ENCODE data around the gene IGFBP5. TPM values are rescaled to one million over a fixed set of nuclear protein-coding genes. Genes with fewer than 3 reads are reported as not detected.

Gene IGFBP5
- total and polyA plus RNA-seq, 8 donors = 92.1 to 923 (median 330) TPM

- no peaks in the 10 kb centered on the region for H3K9me3 ChIP-seq
- TF ChIP-seq POLR2AphosphoS5 (IDR thresholded peaks at IDR 0.05) = peak in 1 of 3 donors; percentile 17
- no peak for TF ChIP-seq POLR2A (IDR thresholded peaks at IDR 0.05)
- no peak for TF ChIP-seq CTCF (IDR thresholded peaks at IDR 0.05)
- peaks cover 16 to 32% (median 26%) of the 10 kb centered on the region in 4 donors for H3K36me3 ChIP-seq
- H3K27me3 ChIP-seq = no peaks in the 10 kb centered on the region
- WGBS, 5 donors = 81 to 85% (median 84%) methylated on average over 11 of the region's 11 CpGs
- peak overlapping the region in 2 of 5 donors; percentile 33 to 60 for H3K27ac ChIP-seq
- peaks cover 1 to 6% (median 3%) of the 10 kb centered on the region in 4 donors for H3K4me1 ChIP-seq
- no peak for DNase-seq
- no peak overlapping the region for H3K4me3 ChIP-seq
- intact Hi-C loops (cut with DNase I; ENCODE audit: low total_unique reads) = no loop called here
Measured at GRCh38 chr2:216671081-216671411, 24.3 kb downstream of the IGFBP5 start.

GRCh38 chr2:216670266-216671080 is 24.9 kb downstream of the IGFBP5 start:
- intact Hi-C loops (cut with DNase I; ENCODE audit: low total_unique reads) = no loop called here
- H3K36me3 ChIP-seq = peaks cover 11 to 26% (median 20%) of the 10 kb centered on the region in 4 donors
- peak overlapping the region in 2 of 5 donors; percentile 31 to 60 for H3K27ac ChIP-seq

GRCh38 chr2:216666461-216667233 is 28.7 kb downstream of the IGFBP5 start:
- H3K27me3 ChIP-seq = no peaks in the 10 kb centered on the region
- intact Hi-C loops (cut with DNase I; ENCODE audit: low total_unique reads) = loop anchor here (5.0 kb wide), 1 partner anchor 149 kb away; no protein-coding TSS in a partner anchor
- WGBS, 5 donors = 15 to 18% (median 16%) methylated on average over 9 of the region's 9 CpGs
- TF ChIP-seq POLR2A (IDR thresholded peaks at IDR 0.05) (no peak), POLR2AphosphoS5 (IDR thresholded peaks at IDR 0.05) (peak in 1 of 3 donors; percentile 78), CTCF (IDR thresholded peaks at IDR 0.05) (peak in 6 of 7 experiments; percentile 85 to 99 (median 98)), EP300 (IDR thresholded peaks at IDR 0.05) (no peak)
- peak; percentile 79 to 91 for DNase-seq
- H3K36me3 ChIP-seq = peaks cover 3 to 24% (median 18%) of the 10 kb centered on the region in 4 donors
- no peaks in the 10 kb centered on the region for H3K9me3 ChIP-seq
- no peak overlapping the region for H3K4me3 ChIP-seq
- no peak overlapping the region for H3K27ac ChIP-seq
- H3K4me1 ChIP-seq = peaks cover 17 to 30% (median 26%) of the 10 kb centered on the region in 4 donors

More at GRCh38 chr2:216670266-216671080, 24.9 kb downstream of the IGFBP5 start:
- Histone ChIP-seq H3K4me3 (no peak overlapping the region), H3K27me3 (no peaks in the 10 kb centered on the region), H3K4me1 (peaks cover 7 to 11% (median 9%) of the 10 kb centered on the region in 4 donors), H3K9me3 (no peaks in the 10 kb centered on the region)
- no peak for DNase-seq
- TF ChIP-seq EP300 (IDR thresholded peaks at IDR 0.05) = no peak
- TF ChIP-seq POLR2A (IDR thresholded peaks at IDR 0.05) = no peak
- no peak for TF ChIP-seq POLR2AphosphoS5 (IDR thresholded peaks at IDR 0.05)
- no peak for TF ChIP-seq CTCF (IDR thresholded peaks at IDR 0.05)
- WGBS, 5 donors = 64 to 72% (median 69%) methylated on average over 16 to 17 of the region's 17 CpGs

GRCh38 chr2:216665717-216666116 is 29.6 kb downstream of the IGFBP5 start:
- peaks cover 4 to 33% (median 27%) of the 10 kb centered on the region in 4 donors for H3K36me3 ChIP-seq
- DNase-seq = peak; percentile 37 to 79
- TF ChIP-seq EP300 (IDR thresholded peaks at IDR 0.05) = no peak
- no peak for TF ChIP-seq CTCF (IDR thresholded peaks at IDR 0.05)
- no peak for TF ChIP-seq POLR2AphosphoS5 (IDR thresholded peaks at IDR 0.05)
- TF ChIP-seq POLR2A (IDR thresholded peaks at IDR 0.05) = no peak
- H3K27me3 ChIP-seq = no peaks in the 10 kb centered on the region
- intact Hi-C loops (cut with DNase I; ENCODE audit: low total_unique reads) = loop anchor here (5.0 kb wide), 1 partner anchor 148 kb away; no protein-coding TSS in a partner anchor
- H3K9me3 ChIP-seq = no peaks in the 10 kb centered on the region
- H3K27ac ChIP-seq = peak overlapping the region in 4 of 5 donors; percentile 44 to 72 (median 60)
- no peak overlapping the region for H3K4me3 ChIP-seq
- H3K4me1 ChIP-seq = peaks cover 17 to 30% (median 26%) of the 10 kb centered on the region in 4 donors
- whole genome bisulfite sequencing, 5 donors = 22 to 55% (median 29%) methylated on average over 11 to 12 of the region's 12 CpGs

All from stomach (tissue), 9 donors.